HS-5 (cell line): ENCODE results near the gene B9D2.

Experiments used
- DNase-seq: peaks from one replicate; pipeline ENCODE4 v3.0.0-alpha.2; 2012; ENCODE audit warnings: low read depth

B9D2 gene

GRCh38 chr19:41309180-41310032 is 54.5 kb downstream of the B9D2 start:
- no peak for DNase-seq

- peak; percentile 66 for DNase-seq
Observed at GRCh38 chr19:41308450-41309179, 55.3 kb downstream of the B9D2 start.

GRCh38 chr19:41307954-41308449 is 55.9 kb downstream of the B9D2 start:
- DNase-seq = no peak

- DNase-seq = no peak
Observed at GRCh38 chr19:41307090-41307875, 56.7 kb downstream of the B9D2 start.

- DNase-seq = no peak
Observed at GRCh38 chr19:41305927-41306793, 57.8 kb downstream of the B9D2 start.

- no peak for DNase-seq
Observed at GRCh38 chr19:41304706-41305483, 59.1 kb downstream of the B9D2 start.
